Umbilical cord (tissue), 2 donors: Measurements from ENCODE around the gene SLC18B1. TPM values are rescaled to one million over a fixed set of nuclear protein-coding genes. Genes with fewer than 3 reads are reported as not detected.

Experiments used
- DNase-seq: peaks from one replicate; pipeline ENCODE4 v3.0.0-alpha.2; 2015; ENCODE audit warnings: low spot score
- total RNA-seq: library from RNA; depleted of rRNA; stranded (reverse); fragments of >200 nt; gene quantifications from one replicate; pipeline ENCODE4 v1.2.3, GENCODE V29; 2014; ENCODE audit warnings: low replicate concordance; ENCODE audit not compliant: insufficient read depth

The SLC18B1 gene
- total RNA-seq = 4.1 TPM

DNA sequence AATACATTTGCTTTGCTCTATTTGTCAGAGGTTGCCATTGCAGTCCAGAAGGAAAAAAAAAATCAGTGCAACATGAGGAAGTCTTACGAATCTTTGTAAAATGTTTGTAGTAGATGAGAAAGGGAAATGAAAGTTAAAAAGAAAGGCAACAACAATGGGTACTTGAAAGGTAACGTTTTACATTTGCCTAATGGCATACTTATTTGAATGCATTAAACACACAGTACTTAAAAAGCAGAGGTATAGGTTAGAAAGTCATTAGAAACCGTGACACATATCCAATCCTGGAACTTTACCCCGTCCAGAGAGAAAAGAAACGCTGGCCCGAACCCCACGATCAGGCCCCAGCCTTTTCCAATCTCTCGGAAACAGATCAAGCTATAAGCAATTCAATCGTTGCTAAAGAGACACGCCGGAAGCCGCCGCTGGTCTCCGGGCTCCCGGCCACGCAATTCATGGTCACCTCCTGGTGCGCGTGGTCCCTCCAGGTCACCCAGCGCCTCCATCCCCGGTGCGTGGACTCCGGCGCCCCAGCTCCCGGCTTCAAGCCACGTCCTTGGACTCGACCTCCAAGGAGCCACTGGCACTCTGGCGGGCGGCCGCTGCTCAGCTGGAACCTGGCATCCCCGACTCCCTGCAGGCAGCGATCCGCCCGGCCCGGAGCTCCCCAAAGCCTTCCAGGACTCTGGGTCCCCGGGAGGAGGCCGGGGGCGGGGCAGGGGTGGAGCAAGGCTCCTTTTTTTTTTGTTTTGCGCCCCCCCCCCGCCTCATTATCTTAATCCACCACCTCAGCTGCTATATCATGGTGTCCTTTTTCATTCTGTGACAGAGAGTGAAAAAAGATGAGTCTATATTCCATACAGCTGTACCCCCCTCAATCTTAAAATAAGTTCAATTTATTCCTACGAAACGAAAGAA is at the start of gene SLC18B1:
TSS of gene SLC18B1 (minus strand) at position 687 of the 918 bp plus-strand sequence. CDS start at position 506, 181 bp downstream.
- DNase-seq = peak; percentile 39

DNA sequence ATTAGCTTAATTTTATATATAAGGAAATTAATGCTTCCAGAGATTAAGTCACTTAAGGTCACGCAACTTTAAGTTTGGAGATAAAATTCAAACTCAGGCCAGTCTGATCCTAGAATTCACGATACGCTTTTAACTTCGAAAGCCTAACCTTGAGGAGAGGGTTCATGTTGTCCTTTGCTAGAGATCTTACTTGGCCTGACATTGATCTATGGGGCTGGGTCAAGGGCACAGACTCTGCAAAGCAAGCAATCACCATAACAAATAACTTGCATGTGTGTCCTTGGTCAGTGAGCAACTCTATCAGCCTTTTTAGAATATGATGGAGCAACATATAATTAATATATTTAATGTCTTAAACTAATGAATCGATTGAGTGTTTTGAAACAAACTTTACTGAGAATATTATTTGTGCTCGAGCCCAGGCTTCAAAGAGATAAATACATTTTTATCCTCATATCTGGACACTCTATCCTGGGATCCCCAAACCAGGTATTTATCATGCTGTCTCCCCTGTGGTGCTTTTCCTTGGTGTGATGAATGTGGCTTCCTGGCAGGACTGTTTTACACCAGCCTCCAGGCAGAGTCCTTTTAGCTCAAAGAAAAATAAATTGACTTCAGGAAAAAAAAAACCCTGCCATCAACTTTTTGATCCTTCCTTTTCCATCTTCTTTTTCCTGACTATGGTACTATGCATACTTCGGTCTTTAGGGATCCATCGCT is 45.0 kb upstream of the SLC18B1 start:
- DNase-seq = no peak

DNA sequence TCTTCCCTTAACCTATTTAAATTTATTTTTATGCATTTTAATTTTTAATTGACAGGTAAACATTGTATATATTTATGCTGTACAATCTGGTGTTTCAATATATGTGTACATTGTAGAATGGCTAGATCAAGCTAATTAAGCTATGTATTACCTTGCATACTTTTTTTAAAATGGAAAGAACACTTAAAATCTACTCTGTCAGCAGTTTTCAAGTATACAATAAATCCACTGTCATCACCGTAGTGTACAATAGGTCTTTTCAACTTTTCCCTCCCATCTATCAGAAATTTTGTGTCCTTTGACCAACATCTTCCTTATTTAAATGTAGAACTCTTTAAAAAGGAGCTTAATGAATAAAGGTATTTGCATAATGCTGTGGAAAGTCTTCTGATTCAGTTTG is 43.5 kb upstream of the SLC18B1 start:
- DNase-seq = no peak

DNA sequence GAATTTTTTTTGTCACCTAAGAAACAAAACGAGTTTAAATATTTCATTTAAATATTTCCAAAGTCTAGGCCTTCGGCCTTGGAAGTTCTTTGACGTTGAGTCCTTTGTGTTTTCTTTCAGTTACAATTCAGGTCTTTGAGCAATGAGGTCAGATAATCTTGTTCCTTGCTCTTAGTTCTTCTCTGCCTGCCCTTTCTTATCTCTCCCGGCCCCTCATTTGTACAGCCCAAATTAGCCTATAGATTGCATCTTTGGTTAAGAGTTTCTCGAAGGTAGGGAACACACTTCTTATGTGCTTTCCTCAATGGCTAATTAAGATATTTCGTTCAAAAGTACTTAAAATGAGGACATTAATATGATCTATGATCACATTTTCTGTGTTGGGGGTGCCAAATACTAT is 34.5 kb upstream of the SLC18B1 start:
- DNase-seq = no peak

DNA sequence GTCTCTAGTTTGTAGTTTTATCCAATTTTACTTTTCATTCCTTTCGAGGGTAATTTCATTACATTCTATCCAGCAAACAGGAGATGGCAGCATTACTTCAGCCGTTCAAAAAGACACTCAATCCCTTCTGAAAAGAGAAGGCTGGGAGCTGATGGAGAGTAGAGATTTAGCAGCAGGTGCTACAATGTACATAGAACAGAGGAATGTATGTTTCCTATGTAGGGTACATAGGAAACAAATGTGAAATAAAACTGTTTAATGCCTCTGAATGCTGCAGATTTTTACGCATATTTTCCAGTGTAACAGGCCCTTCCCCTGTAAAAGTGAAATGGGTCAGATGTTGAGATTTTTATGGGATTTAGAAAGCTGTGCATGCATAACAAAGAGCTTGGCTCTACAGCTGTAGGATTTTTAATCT is 31.9 kb upstream of the SLC18B1 start:
- DNase-seq = peak; percentile 64

DNA sequence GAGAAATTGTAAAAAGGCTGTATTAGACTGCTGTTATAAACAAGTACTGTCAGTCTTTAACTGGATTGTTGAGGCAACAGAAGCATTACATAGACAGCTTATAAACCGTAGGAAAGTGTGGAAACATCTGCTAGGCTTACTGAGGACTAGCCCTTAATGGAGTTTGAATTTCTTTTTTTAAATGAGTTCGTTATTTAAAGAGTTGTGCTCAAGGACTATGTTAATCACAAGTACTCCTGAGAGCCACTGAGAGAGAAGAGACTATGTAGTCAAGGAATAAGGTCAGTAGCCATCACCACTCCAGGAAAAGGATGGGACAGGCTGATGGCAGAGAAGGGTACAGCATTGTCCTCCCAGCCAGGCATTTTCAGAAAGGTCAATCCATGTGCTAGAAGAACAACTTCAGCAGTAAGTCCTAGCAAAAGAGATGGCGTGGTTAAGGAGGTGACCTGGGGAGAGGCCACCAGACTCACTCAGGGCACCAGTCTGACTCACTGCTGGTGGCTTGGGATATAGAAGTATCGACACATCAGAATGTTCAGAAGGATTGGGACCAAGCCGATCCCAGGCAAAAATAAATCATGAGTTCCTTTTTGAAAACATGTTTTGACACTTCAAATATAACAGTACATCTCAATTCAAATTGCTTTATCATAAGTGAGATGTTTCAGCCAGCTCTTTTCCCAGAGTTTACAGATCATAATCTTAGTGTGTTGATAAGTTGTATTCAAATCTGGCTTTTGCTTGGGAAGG is 22.4 kb upstream of the SLC18B1 start:
- no peak for DNase-seq

DNA sequence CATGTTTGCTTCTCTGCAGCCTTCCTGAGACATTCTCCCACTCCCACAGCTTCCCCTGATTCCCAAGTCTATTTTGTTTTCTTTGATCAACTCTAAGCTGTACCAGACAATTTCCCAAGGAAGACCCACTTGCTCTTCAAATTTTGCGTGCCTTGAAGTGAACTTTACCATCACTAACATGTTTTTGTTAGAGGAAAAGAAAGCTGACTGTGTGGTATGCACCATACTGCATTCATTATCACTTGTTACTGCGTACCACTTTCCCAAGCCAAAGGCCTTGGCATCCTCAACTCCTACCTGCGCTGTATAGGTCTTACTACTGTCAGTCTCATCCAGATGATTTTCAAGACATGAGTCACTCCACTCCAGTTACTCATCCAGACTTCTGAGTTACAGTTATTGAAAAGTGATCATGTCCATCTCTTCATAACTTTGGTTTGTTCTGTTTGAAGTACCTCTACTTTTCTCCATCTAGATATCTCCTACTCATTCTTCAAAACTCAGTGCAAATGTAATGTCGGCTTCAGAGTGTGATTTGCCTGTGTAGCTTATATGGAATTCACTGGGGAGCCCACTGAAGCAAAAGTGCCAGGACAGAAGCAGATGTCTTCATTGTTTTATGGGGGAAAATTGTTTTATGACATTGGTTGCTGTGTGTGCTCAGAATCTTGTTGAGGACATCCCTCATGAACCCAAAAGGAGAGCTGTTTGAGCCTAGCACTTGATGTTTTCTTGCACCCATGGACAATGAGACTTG is 21.1 kb upstream of the SLC18B1 start:
- DNase-seq = no peak

DNA sequence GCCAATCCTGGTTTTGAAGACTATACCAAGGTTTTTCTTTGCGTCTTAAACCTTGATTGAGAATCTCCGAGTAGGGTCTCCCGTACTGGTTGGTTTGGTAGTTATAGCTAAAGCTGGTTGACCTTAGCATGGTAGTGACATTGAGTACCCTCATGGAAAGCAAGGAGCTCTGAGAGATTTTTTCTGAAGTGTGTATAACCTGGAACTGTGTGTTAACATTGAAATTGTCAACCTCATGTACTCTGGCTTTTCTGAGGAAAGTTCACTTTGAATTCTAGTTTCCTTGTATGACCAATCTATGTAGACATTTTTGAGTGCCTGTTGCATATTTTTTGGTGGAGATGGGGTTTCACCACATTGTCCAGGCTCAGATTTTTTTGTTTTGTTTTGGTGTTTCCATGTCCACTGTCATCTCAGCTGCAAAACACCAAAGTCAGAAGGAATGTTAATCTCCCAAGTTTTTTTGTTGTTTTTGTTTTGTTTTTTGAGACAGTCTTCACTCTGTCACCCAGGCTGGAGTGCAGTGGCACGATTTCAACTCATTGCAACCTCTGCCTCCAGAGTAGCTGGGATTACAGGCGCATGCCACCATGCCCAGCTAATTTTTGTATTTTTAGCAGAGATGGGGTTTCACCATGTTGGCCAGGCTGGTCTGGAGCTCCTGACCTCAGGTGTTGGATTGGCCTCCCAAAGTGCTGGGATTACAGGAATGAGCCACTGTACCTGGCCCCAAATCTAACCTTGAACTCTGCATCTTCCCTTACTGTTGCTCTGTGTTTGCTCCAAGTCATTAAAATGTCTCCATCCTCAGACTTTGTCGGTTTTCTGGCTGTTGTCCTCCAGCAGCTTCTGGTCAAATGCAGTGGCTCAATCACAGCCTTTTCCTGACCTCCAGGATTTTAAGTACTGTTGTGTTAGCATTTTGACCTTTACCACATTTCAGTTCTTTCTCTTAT is 20.2 kb upstream of the SLC18B1 start:
- DNase-seq = no peak

DNA sequence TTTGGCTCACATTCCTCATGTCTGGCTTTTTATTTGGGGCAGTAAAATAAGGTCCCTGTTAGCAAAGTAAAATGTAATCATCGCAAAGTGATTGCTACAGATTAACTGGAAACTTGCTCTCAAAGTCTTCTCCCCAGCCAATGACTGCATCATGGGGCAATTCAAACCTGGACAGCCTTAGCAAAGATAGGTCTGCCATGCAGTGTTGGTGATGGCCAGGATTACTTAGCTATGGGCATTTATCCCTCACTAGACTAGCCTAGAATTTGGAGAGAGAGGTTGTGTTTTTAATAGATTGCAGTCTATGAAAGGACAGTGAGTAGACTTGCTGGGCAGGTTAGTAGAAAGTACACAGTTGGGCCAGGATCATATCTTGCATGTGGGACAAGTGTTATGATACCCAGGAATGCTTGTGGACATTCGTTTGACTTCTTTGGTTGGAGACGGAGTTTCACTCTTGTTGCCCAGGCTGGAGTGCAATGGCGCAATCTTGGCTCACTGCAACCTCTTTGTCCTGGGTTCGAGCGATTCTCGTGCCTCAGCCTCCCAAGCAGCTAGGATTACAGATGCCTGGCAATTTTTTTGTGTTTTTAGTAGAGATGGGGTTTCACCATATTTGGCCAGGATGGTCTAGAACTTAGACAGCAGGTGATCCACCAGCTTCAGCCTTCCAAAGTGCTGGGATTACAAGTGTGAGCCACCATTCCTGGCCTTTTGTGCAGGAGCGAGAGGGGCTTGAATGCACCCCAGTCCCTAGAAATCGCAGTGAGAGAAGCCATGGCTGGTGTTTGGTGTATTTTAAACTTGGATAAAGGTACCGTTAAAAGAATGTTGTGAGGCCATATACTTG is 19.3 kb upstream of the SLC18B1 start:
- DNase-seq = no peak

DNA sequence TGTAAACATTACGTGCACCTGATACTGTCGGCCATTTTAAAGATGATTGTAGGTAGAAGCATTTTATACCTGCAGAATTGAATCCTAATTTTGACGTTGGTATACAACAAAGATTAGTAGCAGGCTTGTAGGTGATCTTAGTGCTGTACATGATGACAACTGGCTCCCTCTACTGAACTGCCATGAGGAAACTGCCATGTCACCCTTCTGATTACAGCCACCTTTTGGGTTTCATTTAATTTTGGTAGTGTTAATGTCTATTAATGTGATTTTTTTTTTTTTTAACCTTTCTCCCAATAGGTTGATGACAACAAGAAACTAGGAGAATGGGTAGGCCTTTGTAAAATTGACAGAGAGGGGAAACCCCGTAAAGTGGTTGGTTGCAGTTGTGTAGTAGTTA is 18.2 kb upstream of the SLC18B1 start:
- DNase-seq = no peak

DNA sequence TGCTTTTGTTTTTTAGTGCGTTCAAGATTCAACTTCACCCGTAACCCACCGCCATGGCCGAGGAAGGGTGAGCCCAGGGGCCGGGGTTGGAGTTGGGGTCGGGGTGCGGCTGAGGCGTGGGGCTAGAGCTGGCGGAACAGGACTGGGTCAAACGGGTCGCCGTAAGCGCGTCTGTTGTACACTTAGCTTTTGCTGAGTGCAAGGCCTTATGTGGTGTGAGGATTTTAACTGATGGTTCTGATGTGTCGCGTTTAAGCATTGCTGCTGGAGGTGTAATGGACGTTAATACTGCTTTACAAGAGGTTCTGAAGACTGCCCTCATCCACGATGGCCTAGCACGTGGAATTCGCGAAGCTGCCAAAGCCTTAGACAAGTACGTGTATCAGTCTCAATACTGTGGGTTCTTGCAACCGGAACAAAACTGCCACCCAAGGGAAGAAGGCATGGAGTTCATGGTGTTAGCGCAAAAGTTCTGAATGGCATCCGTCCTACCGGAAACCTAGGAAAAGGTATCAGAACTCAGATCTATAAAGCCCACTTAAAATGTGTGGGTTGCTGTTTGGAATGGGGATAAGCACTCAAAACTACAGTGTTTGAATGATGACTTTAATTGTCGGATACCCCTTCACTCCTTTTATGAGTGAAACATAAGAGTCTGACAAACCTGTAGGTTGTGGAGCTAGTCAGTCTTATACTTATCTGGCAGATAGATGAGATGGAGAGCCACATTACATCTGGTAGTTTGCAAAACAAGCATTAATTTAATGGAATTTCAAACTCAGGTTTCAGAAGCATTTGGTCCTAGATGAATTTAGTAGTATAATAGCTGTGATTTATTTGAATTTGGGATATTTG is 16.5 kb upstream of the SLC18B1 start:
- DNase-seq = no peak

DNA sequence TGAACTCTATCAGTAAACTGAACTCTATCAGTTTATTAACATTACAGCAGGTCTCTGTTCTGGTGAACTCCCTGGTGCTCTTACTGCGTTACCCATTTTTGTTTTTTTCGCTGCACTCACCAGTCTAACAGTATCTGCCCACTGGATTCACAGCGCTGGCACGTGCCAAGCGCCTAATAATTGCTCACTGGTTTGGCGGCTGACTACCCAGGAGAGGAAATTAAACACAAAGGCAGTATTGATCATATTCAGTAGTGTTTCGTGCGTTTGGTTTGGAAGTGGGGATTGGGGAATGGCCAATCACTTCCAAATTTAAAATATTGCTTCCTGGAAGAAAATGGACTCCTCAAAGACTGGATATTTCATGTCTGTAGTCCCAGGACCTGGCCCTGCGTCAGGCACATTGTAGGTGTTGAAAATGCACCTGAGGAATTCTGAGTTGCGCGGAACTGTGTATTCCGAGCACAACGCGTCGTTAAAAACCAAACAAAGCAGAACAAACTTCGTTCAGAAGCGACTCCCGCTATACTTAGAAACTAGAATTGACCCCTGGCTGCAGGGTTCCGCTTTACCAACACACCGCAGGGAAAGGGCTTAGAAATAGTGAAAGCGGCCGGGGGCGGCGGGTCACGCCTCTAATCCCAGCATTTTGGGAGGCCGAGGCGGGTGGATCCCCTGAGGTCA is 14.9 kb upstream of the SLC18B1 start:
- peak; percentile 62 for DNase-seq

DNA sequence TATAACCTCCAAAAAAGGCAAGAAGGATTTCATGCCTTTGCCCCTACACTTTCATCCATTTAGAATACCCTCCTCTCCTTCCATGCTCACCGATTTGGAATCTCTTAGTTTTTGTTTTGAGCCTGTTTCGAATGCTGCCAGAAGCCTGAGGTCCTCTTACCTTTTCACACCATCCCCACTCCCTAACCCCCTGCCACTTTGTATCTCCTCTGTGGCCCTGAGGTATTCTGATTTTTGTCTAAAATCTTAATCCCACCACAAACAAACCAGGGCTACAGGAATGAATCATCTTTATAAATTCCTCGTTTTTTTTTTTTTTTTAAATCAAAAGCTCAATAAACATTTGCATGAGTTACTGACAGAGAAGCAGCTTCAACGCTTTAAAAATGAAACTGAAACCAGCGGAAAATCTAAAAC is 14.3 kb upstream of the SLC18B1 start:
- no peak for DNase-seq

DNA sequence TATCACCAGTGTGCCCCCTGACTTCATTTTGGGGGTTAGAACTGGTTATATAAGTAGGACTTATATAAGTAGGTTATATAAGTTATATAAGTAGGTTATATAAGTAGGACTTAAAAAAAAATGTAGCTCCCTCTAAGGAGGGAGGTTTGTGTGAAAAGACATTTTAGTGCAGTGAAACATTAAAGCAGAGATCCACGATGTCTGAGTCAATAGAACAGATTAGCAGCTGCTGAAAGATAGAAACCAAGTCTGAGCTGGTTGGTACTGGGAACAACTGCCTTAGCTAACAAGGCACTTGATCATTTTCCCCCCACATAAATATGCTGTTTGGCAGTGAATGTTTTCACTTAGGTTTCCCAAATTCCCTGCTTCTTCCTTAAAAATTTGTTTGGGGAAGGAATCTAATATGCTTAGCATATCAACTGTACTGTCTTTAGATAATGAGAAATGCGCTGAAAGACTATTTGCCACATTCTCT is 13.9 kb upstream of the SLC18B1 start:
- peak; percentile 58 for DNase-seq

DNA sequence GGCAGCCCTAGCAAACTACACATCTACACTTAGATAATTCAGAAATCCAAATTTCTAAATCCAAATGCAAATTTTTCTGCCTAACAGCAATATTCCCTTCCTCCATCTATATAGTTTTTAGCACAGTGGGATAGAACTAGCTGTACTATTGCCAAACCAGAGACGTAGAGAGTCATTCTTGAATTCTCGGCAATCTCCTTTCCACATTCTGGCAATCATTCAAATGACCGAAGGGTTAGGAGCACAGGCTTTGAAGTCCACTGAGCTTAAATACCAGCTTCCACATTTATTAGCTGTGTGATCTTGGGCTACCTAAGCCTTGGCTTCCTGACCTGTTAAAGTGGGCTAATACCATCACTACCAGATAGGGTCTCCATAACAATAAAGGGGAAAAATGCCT is 12.8 kb upstream of the SLC18B1 start:
- no peak for DNase-seq

DNA sequence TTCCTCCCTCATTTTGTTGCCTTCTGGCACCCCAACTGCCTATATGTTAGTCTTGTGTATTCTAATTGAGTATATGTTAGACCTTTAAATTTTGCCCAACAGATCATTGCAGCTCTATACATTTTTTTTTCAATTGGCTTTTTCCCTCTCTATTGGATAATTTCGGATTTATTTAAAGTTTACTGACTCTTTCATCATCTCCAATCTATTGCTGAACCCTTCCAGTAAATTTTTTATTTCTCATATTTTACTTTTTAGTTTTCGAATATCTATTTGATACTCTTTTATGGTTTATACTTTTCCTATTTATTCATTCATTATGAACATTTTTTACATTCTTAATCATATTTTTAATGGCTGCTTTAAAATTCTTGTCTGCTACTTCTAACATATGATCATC is 7.1 kb upstream of the SLC18B1 start:
- DNase-seq = no peak

DNA sequence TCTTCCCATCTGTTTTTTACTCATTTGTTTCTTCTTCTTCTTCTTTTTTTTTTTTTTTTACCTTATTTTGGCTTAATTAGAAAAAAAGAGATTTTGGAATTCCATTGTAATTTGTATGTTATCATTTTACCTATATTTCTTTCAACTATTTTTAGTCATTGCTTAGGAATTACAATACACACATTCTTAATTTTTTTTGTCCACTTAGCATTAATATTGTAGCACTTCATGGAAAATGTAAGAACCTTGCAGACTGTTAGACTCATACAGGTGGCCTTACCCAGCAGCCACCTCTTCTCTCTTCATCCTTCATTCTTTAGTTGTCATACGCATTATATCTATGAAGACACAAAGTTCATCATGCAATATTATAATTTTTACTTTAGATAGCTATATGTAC is 5.8 kb upstream of the SLC18B1 start:
- no peak for DNase-seq
